ENCODE results near the gene ADARB2. TPM values are rescaled to one million over a fixed set of nuclear protein-coding genes. Genes with fewer than 3 reads are reported as not detected.

Gene ADARB2
- total RNA-seq, 3 donors from 2014 or later (not counting 1 experiment from before 2014, with no cell fraction given): 0.27 to 0.78 (median 0.40) TPM

DNA sequence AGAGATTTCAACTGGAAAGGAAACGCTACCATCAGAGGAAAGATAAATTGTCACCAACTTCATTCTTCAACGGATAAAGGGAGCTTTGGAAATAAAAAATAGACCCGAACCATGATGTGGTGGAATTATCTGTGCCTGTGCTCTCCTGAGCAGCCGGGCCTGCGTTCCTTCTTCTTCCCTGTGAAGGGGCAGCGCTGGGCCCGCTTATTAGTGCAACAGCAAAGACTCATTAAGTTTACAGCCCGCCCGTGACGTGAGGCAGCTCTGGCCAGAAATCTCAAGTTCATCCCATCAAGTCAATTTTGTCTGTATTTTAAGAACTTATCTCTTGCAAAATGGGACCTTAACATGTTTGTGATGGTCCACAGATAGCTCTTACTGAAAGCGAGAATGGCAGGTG, 193.7 kb downstream of the ADARB2 start:
- Histone ChIP-seq H3K4me1 (ENCODE audit: control insufficient read depth, insufficient read depth, low read length) (no peaks in the 10 kb centered on the region), H3K36me3 (ENCODE audit: control insufficient read depth, insufficient read depth, low read length) (no peaks in the 10 kb centered on the region), H3K27ac (ENCODE audit: low read length) (no peak overlapping the region), H3K27me3 (ENCODE audit: control insufficient read depth, insufficient read depth, low read length) (no peaks in the 10 kb centered on the region), H3K4me3 (ENCODE audit: low read length) (no peak overlapping the region), H3K9me3 (ENCODE audit: control insufficient read depth, insufficient read depth, low read length) (no peaks in the 10 kb centered on the region)
- WGBS (ENCODE audit: insufficient coverage): 89% methylated on average over 11 of the region's 11 CpGs
- no peaks in the 10 kb centered on the region for H3K9me3 Mint-ChIP-seq
- intact Hi-C loops (cut with micrococcal nuclease): no loop called here
- no peak overlapping the region for H3K27ac Mint-ChIP-seq
- no peak for DNase-seq
- no peaks in the 10 kb centered on the region for H3K27me3 Mint-ChIP-seq (ENCODE audit: low read depth in 2 of 2)
- no peak overlapping the region for H3K4me3 Mint-ChIP-seq
- H3K4me1 Mint-ChIP-seq: no peaks in the 10 kb centered on the region
- no peak for ATAC-seq
- no peaks in the 10 kb centered on the region for H3K36me3 Mint-ChIP-seq
- TF ChIP-seq, protein P1, sequence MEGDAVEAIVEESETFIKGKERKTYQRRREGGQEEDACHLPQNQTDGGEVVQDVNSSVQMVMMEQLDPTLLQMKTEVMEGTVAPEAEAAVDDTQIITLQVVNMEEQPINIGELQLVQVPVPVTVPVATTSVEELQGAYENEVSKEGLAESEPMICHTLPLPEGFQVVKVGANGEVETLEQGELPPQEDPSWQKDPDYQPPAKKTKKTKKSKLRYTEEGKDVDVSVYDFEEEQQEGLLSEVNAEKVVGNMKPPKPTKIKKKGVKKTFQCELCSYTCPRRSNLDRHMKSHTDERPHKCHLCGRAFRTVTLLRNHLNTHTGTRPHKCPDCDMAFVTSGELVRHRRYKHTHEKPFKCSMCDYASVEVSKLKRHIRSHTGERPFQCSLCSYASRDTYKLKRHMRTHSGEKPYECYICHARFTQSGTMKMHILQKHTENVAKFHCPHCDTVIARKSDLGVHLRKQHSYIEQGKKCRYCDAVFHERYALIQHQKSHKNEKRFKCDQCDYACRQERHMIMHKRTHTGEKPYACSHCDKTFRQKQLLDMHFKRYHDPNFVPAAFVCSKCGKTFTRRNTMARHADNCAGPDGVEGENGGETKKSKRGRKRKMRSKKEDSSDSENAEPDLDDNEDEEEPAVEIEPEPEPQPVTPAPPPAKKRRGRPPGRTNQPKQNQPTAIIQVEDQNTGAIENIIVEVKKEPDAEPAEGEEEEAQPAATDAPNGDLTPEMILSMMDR (IDR thresholded peaks at IDR 0.05): no peak

DNA sequence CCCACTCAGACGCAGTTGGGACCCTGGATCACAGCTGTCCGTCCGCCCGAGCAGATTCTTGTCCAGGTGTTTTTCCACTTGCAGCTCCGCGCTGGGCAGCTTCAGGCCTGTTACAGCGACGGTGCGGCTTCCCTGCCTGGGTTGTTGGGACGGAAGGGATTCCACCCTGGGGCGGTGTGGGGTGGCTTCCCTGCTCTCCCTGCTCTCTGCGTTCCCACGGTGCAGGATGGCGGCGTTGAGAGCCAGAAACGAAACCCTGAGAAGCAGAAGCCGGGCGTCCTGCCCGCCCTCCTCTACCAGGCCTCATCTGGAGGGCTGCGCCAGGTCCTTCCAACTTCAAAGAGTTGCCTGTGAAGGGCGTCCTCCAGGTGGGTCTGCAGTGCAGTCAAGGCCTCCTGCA, 194.4 kb downstream of the ADARB2 start:
- DNase-seq (no peak), ATAC-seq (no peak)
- H3K4me3 ChIP-seq (ENCODE audit: low read length): no peak overlapping the region
- H3K4me1 ChIP-seq (ENCODE audit: control insufficient read depth, insufficient read depth, low read length): no peaks in the 10 kb centered on the region
- Mint-ChIP-seq H3K27ac (no peak overlapping the region), H3K27me3 (ENCODE audit: low read depth in 2 of 2) (no peaks in the 10 kb centered on the region), H3K36me3 (no peaks in the 10 kb centered on the region), H3K4me1 (no peaks in the 10 kb centered on the region), H3K9me3 (no peaks in the 10 kb centered on the region), H3K4me3 (no peak overlapping the region)
- TF ChIP-seq, protein P1 (IDR thresholded peaks at IDR 0.05): no peak
- H3K9me3 ChIP-seq (ENCODE audit: control insufficient read depth, insufficient read depth, low read length): no peaks in the 10 kb centered on the region
- intact Hi-C loops (cut with micrococcal nuclease): no loop called here
- H3K36me3 ChIP-seq (ENCODE audit: control insufficient read depth, insufficient read depth, low read length): no peaks in the 10 kb centered on the region
- no peak overlapping the region for H3K27ac ChIP-seq (ENCODE audit: low read length)
- no peaks in the 10 kb centered on the region for H3K27me3 ChIP-seq (ENCODE audit: control insufficient read depth, insufficient read depth, low read length)
- 94% methylated on average over 21 of the region's 21 CpGs for WGBS (ENCODE audit: insufficient coverage)

DNA sequence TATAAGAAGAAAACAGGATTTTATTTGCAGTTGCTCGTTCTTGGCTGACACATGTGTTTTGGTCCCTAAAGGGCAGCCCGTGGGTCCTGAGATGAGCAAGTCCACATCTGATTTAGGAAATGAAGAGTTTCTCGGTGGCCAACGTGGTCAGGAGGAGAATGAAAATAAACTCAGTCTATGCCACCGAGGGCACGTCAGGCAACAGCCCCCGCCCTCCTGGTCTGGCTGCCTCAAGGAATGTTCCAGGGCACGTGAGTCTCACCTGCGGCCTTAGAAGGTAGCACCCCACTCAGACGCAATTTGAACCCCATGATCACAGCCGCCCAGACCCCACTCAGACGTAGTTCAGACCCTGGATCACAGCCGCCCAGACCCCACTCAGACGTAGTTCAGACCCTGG, 197.2 kb downstream of the ADARB2 start:
- no peaks in the 10 kb centered on the region for H3K4me1 Mint-ChIP-seq
- H3K9me3 Mint-ChIP-seq: no peaks in the 10 kb centered on the region
- TF ChIP-seq, protein P1 (IDR thresholded peaks at IDR 0.05): no peak
- no peaks in the 10 kb centered on the region for H3K36me3 Mint-ChIP-seq
- H3K4me3 Mint-ChIP-seq: no peak overlapping the region
- intact Hi-C loops (cut with micrococcal nuclease): no loop called here
- Histone ChIP-seq H3K36me3 (ENCODE audit: control insufficient read depth, insufficient read depth, low read length) (no peaks in the 10 kb centered on the region), H3K9me3 (ENCODE audit: control insufficient read depth, insufficient read depth, low read length) (no peaks in the 10 kb centered on the region), H3K4me3 (ENCODE audit: low read length) (no peak overlapping the region), H3K27me3 (ENCODE audit: control insufficient read depth, insufficient read depth, low read length) (no peaks in the 10 kb centered on the region), H3K27ac (ENCODE audit: low read length) (no peak overlapping the region), H3K4me1 (ENCODE audit: control insufficient read depth, insufficient read depth, low read length) (no peaks in the 10 kb centered on the region)
- no peaks in the 10 kb centered on the region for H3K27me3 Mint-ChIP-seq (ENCODE audit: low read depth in 2 of 2)
- ATAC-seq: no peak
- DNase-seq: no peak
- WGBS (ENCODE audit: insufficient coverage): 87% methylated on average over 13 of the region's 14 CpGs
- H3K27ac Mint-ChIP-seq: no peak overlapping the region

DNA sequence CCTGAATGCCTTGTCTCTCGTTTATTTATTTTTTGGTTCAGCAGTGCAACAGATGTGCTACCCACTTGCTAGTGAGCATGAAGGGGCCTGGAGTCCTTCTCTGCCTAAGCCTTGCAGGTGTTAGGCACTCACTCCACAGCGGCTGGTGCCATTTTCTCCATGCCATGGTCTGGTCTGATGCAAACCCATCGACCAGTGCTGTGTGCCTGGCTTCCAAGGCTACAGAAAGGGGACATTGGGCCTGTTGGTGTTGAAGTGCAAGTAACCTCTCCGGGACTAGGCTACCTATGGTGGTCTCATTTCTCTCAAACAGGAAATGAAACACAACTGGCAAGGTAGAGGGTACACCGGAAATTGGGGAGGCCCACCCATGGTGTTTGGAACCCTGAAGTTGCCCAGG, 198.1 kb downstream of the ADARB2 start:
- 83% methylated on average over 5 of the region's 5 CpGs for WGBS (ENCODE audit: insufficient coverage)
- Histone ChIP-seq H3K4me1 (ENCODE audit: control insufficient read depth, insufficient read depth, low read length) (no peaks in the 10 kb centered on the region), H3K9me3 (ENCODE audit: control insufficient read depth, insufficient read depth, low read length) (no peaks in the 10 kb centered on the region), H3K4me3 (ENCODE audit: low read length) (no peak overlapping the region), H3K27me3 (ENCODE audit: control insufficient read depth, insufficient read depth, low read length) (no peaks in the 10 kb centered on the region), H3K27ac (ENCODE audit: low read length) (no peak overlapping the region), H3K36me3 (ENCODE audit: control insufficient read depth, insufficient read depth, low read length) (no peaks in the 10 kb centered on the region)
- no peak overlapping the region for H3K27ac Mint-ChIP-seq
- H3K36me3 Mint-ChIP-seq: no peaks in the 10 kb centered on the region
- intact Hi-C loops (cut with micrococcal nuclease): no loop called here
- ATAC-seq (no peak), DNase-seq (no peak)
- H3K4me1 Mint-ChIP-seq: no peaks in the 10 kb centered on the region
- no peaks in the 10 kb centered on the region for H3K9me3 Mint-ChIP-seq
- H3K27me3 Mint-ChIP-seq (ENCODE audit: low read depth in 2 of 2): no peaks in the 10 kb centered on the region
- TF ChIP-seq, protein P1 (IDR thresholded peaks at IDR 0.05): no peak
- H3K4me3 Mint-ChIP-seq: no peak overlapping the region
